ENCODE results near the gene STX1A.

DNA sequence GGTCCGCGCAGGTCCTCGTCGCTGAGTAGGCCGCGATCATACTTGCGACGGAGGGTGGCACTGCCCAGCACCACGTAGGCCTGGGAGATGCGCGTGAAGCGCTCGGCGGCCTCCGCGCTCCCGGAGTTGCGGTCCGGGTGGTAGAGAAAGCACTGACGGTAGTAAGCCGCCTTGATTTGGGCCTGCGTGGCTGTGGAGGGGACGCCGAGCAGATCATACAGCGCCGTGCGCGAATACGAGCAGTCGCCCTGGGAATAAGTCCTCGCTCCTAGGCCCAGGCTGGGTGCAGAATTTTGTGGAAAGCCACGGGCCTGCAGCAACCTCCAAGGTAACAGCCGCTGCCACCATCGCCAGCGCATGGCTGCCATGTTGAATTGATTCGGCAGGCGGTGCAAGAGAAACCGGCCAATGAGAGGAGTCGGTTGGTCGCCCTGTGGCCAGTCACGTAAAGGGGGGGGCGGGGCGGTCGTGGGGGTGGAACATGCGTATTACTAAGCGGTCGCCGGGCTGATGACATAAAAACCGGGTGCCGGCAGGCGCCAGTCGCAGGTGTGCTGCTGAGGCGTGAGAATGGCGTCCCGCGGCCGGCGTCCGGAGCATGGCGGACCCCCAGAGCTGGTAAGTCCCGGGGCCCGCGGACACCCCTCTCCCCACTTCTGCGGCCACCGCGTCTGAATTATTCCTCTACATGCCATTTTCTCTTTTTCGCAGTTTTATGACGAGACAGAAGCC is 36.2 kb downstream of the STX1A start, which contains the start of the genes BUD23 and DNAJC30:
- TF ChIP-seq, protein P1, sequence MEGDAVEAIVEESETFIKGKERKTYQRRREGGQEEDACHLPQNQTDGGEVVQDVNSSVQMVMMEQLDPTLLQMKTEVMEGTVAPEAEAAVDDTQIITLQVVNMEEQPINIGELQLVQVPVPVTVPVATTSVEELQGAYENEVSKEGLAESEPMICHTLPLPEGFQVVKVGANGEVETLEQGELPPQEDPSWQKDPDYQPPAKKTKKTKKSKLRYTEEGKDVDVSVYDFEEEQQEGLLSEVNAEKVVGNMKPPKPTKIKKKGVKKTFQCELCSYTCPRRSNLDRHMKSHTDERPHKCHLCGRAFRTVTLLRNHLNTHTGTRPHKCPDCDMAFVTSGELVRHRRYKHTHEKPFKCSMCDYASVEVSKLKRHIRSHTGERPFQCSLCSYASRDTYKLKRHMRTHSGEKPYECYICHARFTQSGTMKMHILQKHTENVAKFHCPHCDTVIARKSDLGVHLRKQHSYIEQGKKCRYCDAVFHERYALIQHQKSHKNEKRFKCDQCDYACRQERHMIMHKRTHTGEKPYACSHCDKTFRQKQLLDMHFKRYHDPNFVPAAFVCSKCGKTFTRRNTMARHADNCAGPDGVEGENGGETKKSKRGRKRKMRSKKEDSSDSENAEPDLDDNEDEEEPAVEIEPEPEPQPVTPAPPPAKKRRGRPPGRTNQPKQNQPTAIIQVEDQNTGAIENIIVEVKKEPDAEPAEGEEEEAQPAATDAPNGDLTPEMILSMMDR (optimal IDR thresholded peaks at IDR 0.05 in 1 of 3, IDR thresholded peaks at IDR 0.05 in 1 of 3, conservative IDR thresholded peaks at IDR 0.05 in 1 of 3; ENCODE audit: extremely low read depth in 1 of 3, insufficient read depth in 2 of 3, low read length in 3 of 3): no peak
- TF ChIP-seq EZH2 (IDR thresholded peaks at IDR 0.05; ENCODE audit: low read length): no peak
